SK-N-MC (cell line): ENCODE measurements around the gene INSRR.

Source experiments
- EZH2 ChIP-seq: fragments of 200-600 bp; sonication (generic); IDR thresholded peaks from one replicate; pipeline ENCODE4 v1.6.1; 2017; ENCODE audit warnings: antibody characterized with exemption
- FOXP2 ChIP-seq: optimal IDR thresholded peaks from 2 replicates; pipeline ENCODE3; 2011; ENCODE audit warnings: mild to moderate bottlenecking, moderate library complexity; ENCODE audit not compliant: insufficient read depth; ENCODE audit errors: extremely low read length, control extremely low read depth
- POLR2AphosphoS5 ChIP-seq: IDR thresholded peaks from 2 replicates; pipeline ENCODE4 v1.6.1; 2012; ENCODE audit warnings: mild to moderate bottlenecking, low read depth, low read length, borderline replicate concordance

- TF ChIP-seq POLR2AphosphoS5 (no peak), EZH2 (no peak), FOXP2 (no peak)
Measured at GRCh38 chr1:156816561-156817328, 42.2 kb downstream of the INSRR start, which contains the start of gene SH2D2A.
